Activated B cell treated with CpG ODN at 0.5 μM for 24 hours (primary cell): ENCODE measurements around the gene ZFAND2A. TPM values are rescaled to one million over a fixed set of nuclear protein-coding genes. Genes with fewer than 3 reads are reported as not detected.

Source experiments
- ATAC-seq: fragments of 200-7000 bp; cut with Tn5 transposase; one replicate; pipeline ENCODE4 v1.10.0; 2021; ENCODE audit warnings: low read depth, mild to moderate bottlenecking, moderate library complexity
- CTCF ChIA-PET: fragments of 350-600 bp; sonication (Branson Sonifier 250); formaldehyde crosslinking; loops from one replicate; lab custom pipeline; 2021; ENCODE audit warnings: antibody characterized with exemption; lab: Charles Lee
- POLR2A ChIA-PET: fragments of 350-600 bp; sonication (Branson Sonifier 250); formaldehyde crosslinking; loops from one replicate; lab custom pipeline; 2021; ENCODE audit warnings: antibody characterized with exemption; lab: Charles Lee
- DNase-seq: peaks from one replicate; pipeline ENCODE4 v3.0.0; 2022
- H3K27ac Mint-ChIP-seq: one replicate; pipeline ENCODE4 v1.8.0; 2020; ENCODE audit warnings: mixed read lengths
- H3K27me3 Mint-ChIP-seq: one replicate; pipeline ENCODE4 v1.8.0; 2021; ENCODE audit warnings: mixed read lengths
- H3K36me3 Mint-ChIP-seq: one replicate; pipeline ENCODE4 v1.8.0; 2021; ENCODE audit warnings: low read depth, mixed read lengths
- H3K4me1 Mint-ChIP-seq: one replicate; pipeline ENCODE4 v1.8.0; 2021; ENCODE audit warnings: mixed read lengths
- H3K4me3 Mint-ChIP-seq: one replicate; pipeline ENCODE4 v1.8.0; 2020; ENCODE audit warnings: mild to moderate bottlenecking, mixed read lengths
- H3K9me3 Mint-ChIP-seq: one replicate; pipeline ENCODE4 v1.8.0; 2020; ENCODE audit warnings: mixed read lengths
- CTCF ChIP-seq: fragments of 200-600 bp; IDR thresholded peaks from one replicate; pipeline ENCODE4 v1.8.0; 2022; ENCODE audit warnings: antibody characterized with exemption, mild to moderate bottlenecking
- intact Hi-C: fragments of 100-400 bp; cut with micrococcal nuclease; formaldehyde crosslinking; loops from one replicate; pipeline ENCODE4 v1.15.1; 2024
- total RNA-seq: library from RNA; stranded (reverse); gene quantifications from 2 replicates; pipeline ENCODE4 v1.2.3, GENCODE V29; 2022

ZFAND2A gene
- total RNA-seq, 1 donor from 2014 or later = 21.6 TPM

GRCh38 chr7:1111156-1111555 is 48.8 kb downstream of the ZFAND2A start:
- no peak for TF ChIP-seq CTCF
- H3K36me3 Mint-ChIP-seq = no peaks in the 10 kb centered on the region
- no peak overlapping the region for H3K27ac Mint-ChIP-seq
- DNase-seq (no peak), ATAC-seq (no peak)
- ChIA-PET CTCF (no interaction called here), POLR2A (no interaction called here)
- intact Hi-C loops = no loop called here
- H3K4me1 Mint-ChIP-seq = peaks cover 4% of the 10 kb centered on the region
- H3K27me3 Mint-ChIP-seq = peaks cover 11% of the 10 kb centered on the region
- no peak overlapping the region for H3K4me3 Mint-ChIP-seq
- H3K9me3 Mint-ChIP-seq = no peaks in the 10 kb centered on the region

GRCh38 chr7:1110358-1110757 is 49.6 kb downstream of the ZFAND2A start:
- H3K4me1 Mint-ChIP-seq = peaks cover 11% of the 10 kb centered on the region
- DNase-seq = no peak
- CTCF ChIA-PET = no interaction called here
- no peak overlapping the region for H3K4me3 Mint-ChIP-seq
- H3K36me3 Mint-ChIP-seq = no peaks in the 10 kb centered on the region
- no peak for ATAC-seq
- H3K9me3 Mint-ChIP-seq = no peaks in the 10 kb centered on the region
- TF ChIP-seq CTCF = no peak
- no peak overlapping the region for H3K27ac Mint-ChIP-seq
- POLR2A ChIA-PET = no interaction called here
- peaks cover 13% of the 10 kb centered on the region for H3K27me3 Mint-ChIP-seq
- intact Hi-C loops = no loop called here

- POLR2A ChIA-PET = no interaction called here
- no peak for TF ChIP-seq CTCF
- Mint-ChIP-seq H3K27me3 (peaks cover 13% of the 10 kb centered on the region), H3K4me1 (peaks cover 17% of the 10 kb centered on the region), H3K36me3 (no peaks in the 10 kb centered on the region), H3K27ac (no peak overlapping the region), H3K4me3 (no peak overlapping the region), H3K9me3 (no peaks in the 10 kb centered on the region)
- intact Hi-C loops = no loop called here
- ATAC-seq = no peak
- no peak for DNase-seq
- CTCF ChIA-PET = no interaction called here
These were observed 50.2 kb downstream of the ZFAND2A start for GRCh38 chr7:1109581-1110310.

GRCh38 chr7:1108264-1108920 is 51.6 kb downstream of the ZFAND2A start:
- DNase-seq (no peak), ATAC-seq (no peak)
- Mint-ChIP-seq H3K27ac (no peak overlapping the region), H3K4me1 (peaks cover 23% of the 10 kb centered on the region), H3K36me3 (no peaks in the 10 kb centered on the region), H3K27me3 (peaks cover 13% of the 10 kb centered on the region), H3K9me3 (no peaks in the 10 kb centered on the region), H3K4me3 (no peak overlapping the region)
- no peak for TF ChIP-seq CTCF
- intact Hi-C loops = no loop called here
- CTCF ChIA-PET = no interaction called here
- POLR2A ChIA-PET = no interaction called here

- ChIA-PET CTCF (no interaction called here), POLR2A (interaction anchor here (1.0 kb wide), 1 partner anchor 21 kb away, joined by 3 read pairs; no protein-coding TSS in a partner anchor)
- Mint-ChIP-seq H3K27ac (no peak overlapping the region), H3K36me3 (no peaks in the 10 kb centered on the region), H3K4me3 (no peak overlapping the region), H3K9me3 (no peaks in the 10 kb centered on the region), H3K4me1 (peaks cover 30% of the 10 kb centered on the region), H3K27me3 (peaks cover 13% of the 10 kb centered on the region)
- ATAC-seq = no peak
- intact Hi-C loops = no loop called here
- TF ChIP-seq CTCF = no peak
- DNase-seq = no peak
These were observed 53.1 kb downstream of the ZFAND2A start for GRCh38 chr7:1106793-1107421.
